NCI-H774 (cell line): ENCODE results near the gene GSC2.

Experiments used
- DNase-seq: peaks from one replicate; lab custom pipeline; 2025; lab: John Stamatoyannopoulos, UW

GSC2 gene

GRCh38 chr22:19152942-19153883 lies 3.1 kb upstream of the GSC2 start:
- DNase-seq = no peak

GRCh38 chr22:19151329-19152191 lies 1.5 kb upstream of the GSC2 start:
- no peak for DNase-seq

DNA sequence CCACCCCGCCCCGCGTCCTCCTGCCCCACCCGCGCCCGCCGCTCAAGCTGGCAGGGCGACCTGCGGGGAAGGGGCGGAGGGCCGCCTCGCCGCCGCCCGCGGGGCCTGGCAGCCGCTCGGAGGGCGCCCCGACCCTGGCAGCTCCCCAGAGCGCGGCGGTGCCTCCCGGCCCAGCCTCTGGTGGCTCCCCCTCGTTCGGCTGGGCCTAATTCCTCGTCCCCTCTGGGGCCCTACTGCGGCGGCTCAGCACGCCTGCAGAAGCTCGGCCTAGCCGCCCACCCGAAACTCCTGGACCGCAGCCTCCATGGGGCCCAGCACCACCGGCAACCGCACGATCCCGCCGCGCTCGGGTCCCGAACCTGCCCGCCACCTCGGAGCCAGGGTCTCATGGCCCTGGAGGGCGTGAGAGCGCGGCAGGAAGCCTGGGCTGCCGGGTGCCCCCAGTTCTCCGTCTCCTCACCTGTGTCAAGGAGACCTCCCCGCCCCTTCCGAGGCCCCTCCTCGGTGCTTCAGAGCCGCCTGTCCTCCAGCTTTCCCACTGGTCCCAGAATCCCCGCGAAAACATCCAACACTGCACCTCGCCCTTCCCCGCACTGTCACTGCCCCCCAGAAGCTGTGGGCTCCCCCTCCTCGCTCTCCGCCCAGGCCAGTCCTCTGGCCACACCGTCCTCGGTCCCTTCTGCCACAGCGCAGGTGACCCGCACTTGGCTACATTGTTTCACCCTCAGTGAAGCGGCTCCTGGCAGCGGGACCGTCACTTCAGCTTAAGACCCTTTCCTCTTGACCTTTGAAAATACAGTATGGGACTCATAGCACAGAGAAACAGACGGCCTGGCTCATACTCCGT lies 613 bp upstream of the GSC2 start:
- DNase-seq = no peak

GRCh38 chr22:19149047-19149883 lies 827 bp downstream of the GSC2 start:
- no peak for DNase-seq

DNA sequence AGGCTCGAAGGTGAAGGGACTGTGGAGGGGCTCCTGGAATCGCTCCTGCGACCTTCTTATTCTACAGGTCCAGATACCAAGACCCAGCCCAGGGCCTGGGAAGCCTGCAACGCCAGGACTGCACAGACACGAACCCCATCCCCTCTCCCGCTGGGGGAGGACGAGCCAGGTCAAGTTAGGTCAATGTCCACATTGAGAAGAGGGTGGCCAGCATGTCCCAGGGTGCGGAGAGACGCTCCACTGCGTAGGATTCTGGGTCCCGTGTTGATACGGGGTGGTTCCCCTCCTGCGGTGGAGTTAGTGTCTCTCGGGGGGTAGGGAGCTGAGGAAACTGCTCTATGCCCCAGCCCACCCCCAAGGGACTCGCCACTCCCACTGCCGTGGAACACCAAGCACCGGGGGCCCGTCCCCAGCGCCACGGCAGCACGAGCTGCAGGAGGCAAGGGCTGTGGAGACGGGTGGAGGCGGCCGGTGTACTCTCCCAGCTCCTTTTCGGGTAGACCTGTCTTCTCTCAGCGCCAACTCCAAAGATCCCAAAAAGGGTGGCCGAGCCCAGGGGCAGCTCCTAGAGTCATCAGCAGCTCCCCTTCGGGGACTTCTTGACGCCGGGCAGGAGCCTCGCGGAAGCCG lies 1.6 kb downstream of the GSC2 start:
- no peak for DNase-seq

DNA sequence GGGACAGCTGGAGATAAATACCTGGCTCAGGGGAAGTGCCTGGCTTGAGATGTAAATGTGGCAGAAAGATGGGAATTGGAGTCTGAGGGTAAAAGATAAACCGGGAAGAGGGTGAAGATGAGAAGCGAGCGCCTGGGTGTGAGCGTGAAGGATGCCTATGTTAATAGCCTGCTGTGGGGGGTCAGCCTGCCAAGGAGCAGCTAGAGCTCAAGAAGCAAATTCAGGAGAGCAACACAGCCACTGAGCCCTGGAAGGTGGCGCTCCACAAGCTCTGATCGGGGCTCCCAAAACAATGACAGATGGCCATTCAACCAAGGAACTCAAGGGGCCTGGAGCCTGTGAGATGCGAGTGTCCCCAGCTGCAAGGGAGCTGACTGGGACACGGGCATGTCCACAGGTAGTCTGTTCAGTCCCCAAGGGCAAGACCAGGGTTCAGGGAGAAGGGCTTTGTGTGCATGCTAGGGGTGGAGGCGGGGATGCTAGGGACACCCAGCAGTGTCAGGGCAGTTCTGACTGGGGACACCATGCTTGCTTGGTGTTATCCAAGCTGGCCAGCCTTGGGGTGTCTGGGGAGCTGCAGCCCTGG lies 2.8 kb downstream of the GSC2 start:
- no peak for DNase-seq

GRCh38 chr22:19146215-19146968 lies 3.7 kb downstream of the GSC2 start:
- DNase-seq = no peak

DNA sequence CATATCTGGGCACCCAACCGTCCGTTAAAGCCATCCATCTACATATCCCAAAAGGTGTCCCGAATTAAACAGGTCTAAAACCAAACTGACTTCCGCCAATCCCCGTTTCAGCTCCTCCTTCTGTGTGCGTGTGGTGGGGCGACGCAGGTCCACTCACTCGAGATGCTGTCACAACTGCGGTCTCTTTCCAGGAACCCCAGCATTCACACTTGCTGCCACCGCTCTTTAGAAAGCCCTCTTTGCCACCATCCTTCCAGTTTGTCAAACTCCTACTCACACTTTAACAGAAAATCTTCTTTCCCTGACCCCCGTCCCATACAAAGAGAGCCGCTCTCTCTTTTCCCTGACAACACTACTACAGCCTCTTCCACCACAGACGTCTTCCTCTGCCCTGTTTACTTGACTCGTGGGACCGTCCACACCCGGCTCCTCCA lies 6.1 kb downstream of the GSC2 start:
- DNase-seq = no peak

DNA sequence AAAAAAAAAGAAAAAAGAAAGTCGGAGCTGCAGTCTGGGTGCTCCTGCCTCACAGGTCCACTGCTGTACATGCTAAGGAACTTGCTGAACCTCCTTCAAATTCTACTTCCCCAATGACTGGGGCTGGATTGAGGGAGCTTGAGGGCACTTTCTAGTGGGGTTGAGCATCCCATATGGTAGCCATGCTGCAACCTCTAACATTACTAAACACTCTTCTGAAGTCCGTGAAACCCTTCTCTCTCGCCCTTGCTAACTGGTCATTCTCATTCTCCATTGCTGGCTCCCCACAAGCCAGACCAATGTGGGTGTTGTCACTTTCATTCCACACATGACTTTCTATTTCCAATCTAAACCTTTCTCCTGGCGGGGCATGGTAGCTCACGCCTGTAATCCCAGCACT lies 6.9 kb downstream of the GSC2 start:
- DNase-seq = no peak

GRCh38 chr22:19142394-19142793 lies 7.7 kb downstream of the GSC2 start:
- DNase-seq = no peak

DNA sequence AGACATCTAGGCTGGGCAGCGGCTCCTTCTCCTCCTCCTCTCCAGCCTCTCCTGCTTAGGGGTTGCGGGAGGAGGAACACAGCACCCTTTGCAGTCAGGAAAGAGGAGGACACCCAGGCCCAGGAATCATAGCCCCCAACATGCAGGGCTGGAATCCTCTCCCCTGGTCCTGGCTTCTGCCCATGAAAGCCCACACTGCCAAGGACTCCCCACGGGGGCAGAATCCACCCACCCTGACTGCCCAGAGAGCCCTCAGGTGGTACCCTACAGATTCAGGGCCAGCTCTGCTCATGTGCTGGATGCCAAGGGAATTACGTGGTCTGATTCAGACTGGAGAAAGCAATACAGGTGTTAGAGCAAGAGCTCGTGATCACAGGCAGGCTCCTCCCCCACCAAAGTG lies 10.1 kb downstream of the GSC2 start:
- no peak for DNase-seq

- no peak for DNase-seq
Measured at GRCh38 chr22:19139001-19139356, 11.1 kb downstream of the GSC2 start.

DNA sequence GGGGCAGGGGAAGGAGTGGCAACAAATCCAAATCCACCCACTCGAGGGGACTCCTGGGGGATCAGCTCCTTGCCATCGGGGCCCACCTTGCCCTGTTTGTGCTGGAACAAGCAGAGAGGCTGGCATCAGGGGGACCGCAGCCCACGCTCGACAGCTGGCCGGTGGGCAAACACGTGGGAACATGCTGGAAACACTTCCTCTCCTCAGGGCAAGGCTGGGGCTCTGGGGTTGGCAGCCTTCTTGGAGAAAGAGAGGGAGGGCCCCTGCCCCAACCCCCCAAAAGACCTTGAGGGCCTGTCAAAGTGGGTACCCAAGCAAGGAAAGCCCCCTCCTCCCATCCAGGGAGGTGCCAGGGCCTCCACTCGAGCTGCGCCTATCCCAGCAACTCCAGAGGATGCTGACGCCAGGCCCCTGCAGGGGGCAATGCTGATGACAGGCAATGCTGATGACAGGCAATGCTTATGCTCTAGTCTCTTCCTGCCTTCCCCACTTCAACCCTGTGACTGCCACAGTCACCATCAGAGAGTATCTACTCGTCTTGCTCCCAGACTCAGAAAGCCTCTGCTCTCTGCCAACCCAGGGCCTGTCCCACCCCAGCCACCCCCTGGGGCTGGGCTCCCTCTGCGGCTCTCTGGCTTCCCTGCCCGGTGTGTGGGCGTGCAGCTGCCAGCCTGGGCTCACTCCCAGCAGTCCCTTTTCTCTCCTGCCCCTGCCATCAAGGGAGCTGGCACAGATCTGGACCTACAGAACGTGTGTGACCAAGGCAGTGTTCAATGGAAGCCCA lies 11.7 kb downstream of the GSC2 start:
- DNase-seq = no peak

DNA sequence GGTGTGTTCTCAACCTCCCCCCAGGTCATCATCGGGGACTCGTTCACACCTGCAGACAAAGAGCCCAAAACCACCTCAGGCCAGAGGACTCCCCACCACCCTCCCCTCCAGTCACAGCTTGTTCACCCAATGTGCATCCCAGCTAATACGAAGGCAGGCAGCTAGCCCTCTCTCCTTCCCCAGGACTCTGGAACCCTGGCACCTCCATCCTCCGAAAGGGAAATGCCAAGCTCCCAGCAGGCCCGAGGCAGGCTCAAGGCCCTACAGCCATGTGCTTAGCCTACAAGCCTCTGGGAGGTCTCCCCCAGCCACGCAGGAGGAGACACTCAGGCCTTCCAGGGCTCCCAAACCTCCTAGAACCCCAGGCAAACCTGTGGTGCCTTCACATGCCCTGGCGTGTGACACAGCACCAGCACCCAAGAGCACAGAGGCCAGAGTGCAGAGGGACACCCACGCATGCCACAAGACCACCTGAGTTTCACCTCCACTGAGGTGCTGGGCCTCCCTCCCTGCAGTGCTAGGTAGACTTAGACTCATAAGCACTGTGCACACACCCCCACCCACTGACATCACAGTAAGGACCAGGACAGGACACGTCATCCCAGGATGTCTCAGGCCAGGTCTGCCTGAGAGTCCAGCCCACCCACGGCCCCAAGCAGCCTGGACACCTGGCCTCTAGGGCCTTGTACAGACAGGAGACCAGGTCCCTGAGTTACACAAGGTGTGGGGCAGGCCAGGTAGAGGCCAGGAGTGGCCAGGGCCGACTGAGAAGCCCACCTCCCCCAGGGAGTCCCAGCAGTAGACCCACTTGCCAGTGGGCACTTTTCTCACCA lies 12.5 kb downstream of the GSC2 start:
- DNase-seq = no peak

- no peak for DNase-seq
Measured at GRCh38 chr22:19136915-19137314, 13.2 kb downstream of the GSC2 start.

DNA sequence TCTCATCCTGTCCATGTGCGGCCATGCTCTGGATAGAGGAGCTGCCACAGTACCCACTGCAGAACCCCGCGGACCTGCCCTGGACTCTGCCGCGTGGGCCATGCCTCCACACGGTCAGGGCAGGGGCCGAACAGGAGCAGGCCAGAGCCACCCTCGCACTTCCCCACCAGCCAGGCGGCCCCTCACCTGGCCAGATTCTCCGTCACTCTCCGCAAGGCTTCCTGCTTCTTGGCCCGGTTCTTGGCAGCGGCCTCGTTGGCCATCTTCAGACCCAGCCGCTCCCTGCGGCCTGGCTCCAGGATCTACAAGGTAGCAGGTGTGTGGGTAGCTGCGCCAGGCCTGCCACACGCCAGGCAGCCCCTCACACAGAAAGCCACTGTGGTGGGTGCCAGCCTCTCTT lies 15.2 kb downstream of the GSC2 start:
- no peak for DNase-seq

- no peak for DNase-seq
Measured at GRCh38 chr22:19134176-19134831, 15.8 kb downstream of the GSC2 start.
